HEK293T (cell line): Measurements from ENCODE around the gene TXNRD2.

Experiments
- CTCF ChIA-PET: fragments of 350-600 bp; formaldehyde crosslinking; extraction: SDS; loops from one replicate; lab custom pipeline; 2021; ENCODE audit warnings: antibody characterized with exemption, inconsistent platforms; lab: Yijun Ruan, JAX
- POLR2A ChIA-PET: fragments of 350-600 bp; formaldehyde crosslinking; extraction: SDS; loops from one replicate; lab custom pipeline; 2020; ENCODE audit warnings: antibody characterized with exemption, inconsistent platforms; lab: Yijun Ruan, JAX
- DNase-seq: peaks from one replicate; pipeline ENCODE4 v3.0.0; 2012; ENCODE audit warnings: mixed read lengths; ENCODE audit errors: extremely low spot score
- ARNT ChIP-seq: fragments of 450-650 bp; IDR thresholded peaks from 2 replicates; pipeline ENCODE4 v1.6.1; 2017; ENCODE audit warnings: mild to moderate bottlenecking
- CTBP1 ChIP-seq: fragments of 450-650 bp; IDR thresholded peaks from 2 replicates; pipeline ENCODE4 v1.6.1; 2016; ENCODE audit warnings: borderline replicate concordance
- ELF4 ChIP-seq: fragments of 450-650 bp; IDR thresholded peaks from 2 replicates; pipeline ENCODE4 v1.6.1; 2017; ENCODE audit warnings: antibody characterized with exemption
- FOXA1 ChIP-seq: fragments of 450-650 bp; IDR thresholded peaks from 2 replicates; pipeline ENCODE4 v1.6.1; 2016; ENCODE audit warnings: mild to moderate bottlenecking
- FOXK2 ChIP-seq: fragments of 450-650 bp; IDR thresholded peaks from 2 replicates; pipeline ENCODE4 v1.6.1; 2016; ENCODE audit warnings: mild to moderate bottlenecking
- FOXM1 ChIP-seq: fragments of 450-650 bp; IDR thresholded peaks from 2 replicates; pipeline ENCODE4 v1.6.1; 2017; ENCODE audit warnings: mild to moderate bottlenecking, borderline replicate concordance
- HDGF ChIP-seq: fragments of 450-650 bp; IDR thresholded peaks from 2 replicates; pipeline ENCODE4 v1.6.1; 2017; ENCODE audit warnings: antibody characterized with exemption, borderline replicate concordance
- L3MBTL2 ChIP-seq: fragments of 450-650 bp; conservative IDR thresholded peaks from 2 replicates; pipeline ENCODE4 v1.6.1; 2016; ENCODE audit warnings: mild to moderate bottlenecking
- LEF1 ChIP-seq: fragments of 450-650 bp; IDR thresholded peaks from 2 replicates; pipeline ENCODE4 v1.6.1; 2017; ENCODE audit warnings: mild to moderate bottlenecking, borderline replicate concordance
- NFRKB ChIP-seq: fragments of 450-650 bp; IDR thresholded peaks from 2 replicates; pipeline ENCODE4 v1.6.1; 2016; ENCODE audit warnings: mild to moderate bottlenecking, moderate library complexity
- SP1 ChIP-seq: fragments of 450-650 bp; IDR thresholded peaks from 2 replicates; pipeline ENCODE4 v1.6.1; 2017
- SUZ12 ChIP-seq: fragments of 450-650 bp; IDR thresholded peaks from 2 replicates; pipeline ENCODE4 v1.6.1; 2016; ENCODE audit warnings: mild to moderate bottlenecking
- TARDBP ChIP-seq: fragments of 450-650 bp; IDR thresholded peaks from 2 replicates; pipeline ENCODE4 v1.6.1; 2016
- ZNF384 ChIP-seq: fragments of 450-650 bp; IDR thresholded peaks from 2 replicates; pipeline ENCODE4 v1.6.1; 2016
- TF ChIP-seq, protein P1 (sequence below): fragments of 450-650 bp; IDR thresholded peaks from 2 replicates; pipeline ENCODE4 v1.6.1; 2016

Gene TXNRD2

DNA sequence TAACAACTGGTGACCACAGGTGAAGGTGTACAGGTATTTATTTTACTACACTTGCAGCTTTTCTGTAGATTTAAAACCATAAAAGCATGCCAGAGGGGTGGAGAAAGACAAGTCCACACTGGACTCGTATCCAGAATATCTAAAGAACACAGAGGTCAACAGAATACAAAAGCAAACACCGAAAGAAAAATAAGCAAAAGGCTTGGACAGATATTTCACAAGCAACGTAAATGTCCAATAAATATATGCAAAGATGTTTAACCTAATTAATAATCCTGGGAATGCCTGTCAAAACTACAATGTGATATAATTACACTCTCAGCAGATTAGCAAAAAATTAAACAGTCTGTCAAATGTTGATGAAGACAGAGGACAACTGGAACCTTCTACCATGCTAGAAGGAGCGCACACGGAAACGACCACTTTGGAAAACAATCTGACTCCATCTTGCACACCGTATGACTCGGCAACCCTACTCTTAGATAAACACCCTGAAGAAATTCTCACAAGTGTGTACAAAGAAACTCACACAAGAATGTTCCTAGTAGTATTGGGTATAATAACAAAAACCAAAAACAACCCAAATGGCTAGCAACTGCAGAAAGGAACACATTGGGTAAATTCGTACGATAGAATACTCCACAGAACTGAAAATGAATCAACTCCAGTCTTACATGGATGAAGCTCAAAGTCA is 114.1 kb downstream of the TXNRD2 start:
- no peak for DNase-seq
- CTCF ChIA-PET: no interaction called here
- TF ChIP-seq SP1: no peak
- no peak for TF ChIP-seq ARNT
- no peak for TF ChIP-seq ZNF384
- TF ChIP-seq LEF1: no peak
- no peak for TF ChIP-seq FOXA1
- no peak for TF ChIP-seq FOXK2
- no peak for TF ChIP-seq HDGF
- TF ChIP-seq TARDBP: no peak
- TF ChIP-seq NFRKB: no peak
- no peak for TF ChIP-seq ELF4
- no peak for TF ChIP-seq CTBP1
- POLR2A ChIA-PET: no interaction called here

DNA sequence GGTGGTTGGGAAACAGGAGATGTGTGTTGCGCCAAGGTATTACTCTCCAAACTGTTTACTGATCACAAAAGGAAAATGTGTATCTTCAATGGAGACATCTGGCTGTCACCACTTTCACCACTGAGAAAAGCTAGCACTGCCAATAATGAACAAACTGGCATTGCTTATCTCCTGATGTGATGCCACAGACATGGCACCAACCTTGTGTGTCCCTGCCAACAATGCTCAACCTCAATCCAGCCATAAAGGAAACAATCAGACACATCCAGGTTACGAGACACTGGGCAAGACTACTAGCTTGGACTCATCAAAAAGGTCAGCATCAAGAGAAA is 115.0 kb downstream of the TXNRD2 start:
- POLR2A ChIA-PET: no interaction called here
- TF ChIP-seq ZNF384 (no peak), LEF1 (no peak), NFRKB (no peak), FOXK2 (no peak), FOXM1 (no peak), SP1 (no peak), CTBP1 (no peak)
- TF ChIP-seq, protein P1, sequence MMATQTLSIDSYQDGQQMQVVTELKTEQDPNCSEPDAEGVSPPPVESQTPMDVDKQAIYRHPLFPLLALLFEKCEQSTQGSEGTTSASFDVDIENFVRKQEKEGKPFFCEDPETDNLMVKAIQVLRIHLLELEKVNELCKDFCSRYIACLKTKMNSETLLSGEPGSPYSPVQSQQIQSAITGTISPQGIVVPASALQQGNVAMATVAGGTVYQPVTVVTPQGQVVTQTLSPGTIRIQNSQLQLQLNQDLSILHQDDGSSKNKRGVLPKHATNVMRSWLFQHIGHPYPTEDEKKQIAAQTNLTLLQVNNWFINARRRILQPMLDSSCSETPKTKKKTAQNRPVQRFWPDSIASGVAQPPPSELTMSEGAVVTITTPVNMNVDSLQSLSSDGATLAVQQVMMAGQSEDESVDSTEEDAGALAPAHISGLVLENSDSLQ: no peak
- no peak for DNase-seq
- CTCF ChIA-PET: no interaction called here

DNA sequence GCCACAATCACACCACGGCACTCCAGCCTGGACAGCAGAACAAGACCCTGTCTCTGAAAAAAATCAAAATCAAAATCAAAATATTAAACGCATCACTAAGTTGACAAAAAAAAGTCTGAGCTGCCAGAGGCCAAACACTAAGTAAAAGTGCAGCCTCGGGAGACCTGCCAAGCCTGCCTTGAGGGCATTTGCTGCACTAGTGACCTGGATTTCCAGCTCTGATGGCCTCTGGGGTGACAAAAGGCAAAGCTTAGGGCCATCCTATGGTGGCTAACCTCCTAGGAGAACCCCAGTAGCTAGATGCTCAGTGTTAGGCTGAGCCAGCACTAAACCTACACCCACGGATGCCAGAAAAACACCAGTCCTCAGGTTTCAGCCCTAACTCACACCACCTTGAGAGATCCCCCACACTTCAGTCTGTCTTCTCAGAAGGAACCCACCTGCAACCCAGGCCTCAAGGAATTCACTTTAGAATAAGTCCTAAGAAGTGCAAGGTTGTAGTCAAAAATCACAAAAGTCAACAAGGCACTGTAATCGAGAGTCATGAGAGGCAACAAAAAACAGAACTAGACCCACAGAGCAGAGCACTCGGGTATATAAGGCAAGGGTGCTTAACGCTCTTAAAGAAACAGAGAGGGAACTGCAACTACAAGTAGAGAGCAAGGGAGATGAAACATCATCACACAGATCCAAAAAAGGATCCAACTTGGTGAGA is 115.6 kb downstream of the TXNRD2 start:
- DNase-seq: no peak
- ChIA-PET POLR2A (no interaction called here), CTCF (interaction anchor here (0.5 kb wide), 1 partner anchor 348 kb away, joined by 3 read pairs; no protein-coding TSS in a partner anchor)
- no peak for TF ChIP-seq ZNF384
- TF ChIP-seq ARNT: no peak
- TF ChIP-seq ELF4: no peak
- TF ChIP-seq L3MBTL2: no peak
- TF ChIP-seq HDGF: no peak
- no peak for TF ChIP-seq SUZ12
- no peak for TF ChIP-seq FOXK2
- TF ChIP-seq FOXA1: no peak
- TF ChIP-seq, protein P1: no peak
- no peak for TF ChIP-seq CTBP1
